HG03097 (cell line): ENCODE measurements around the gene STUB1.

Experiments
- ATAC-seq: cut with Tn5 transposase; IDR thresholded peaks from one replicate; pipeline ENCODE4 v1.9.1; 2021; ENCODE audit not compliant: unreplicated experiment, low FRiP score

STUB1 gene

GRCh38 chr16:692356-693108 is 12.3 kb downstream of the STUB1 start:
- no peak for ATAC-seq

- no peak for ATAC-seq
Observed at GRCh38 chr16:693364-693763, 13.2 kb downstream of the STUB1 start.

- no peak for ATAC-seq
Observed at GRCh38 chr16:693766-694165, 13.6 kb downstream of the STUB1 start.

GRCh38 chr16:694187-694862 is 14.1 kb downstream of the STUB1 start:
- ATAC-seq, result no peak

GRCh38 chr16:694863-695354 is 14.7 kb downstream of the STUB1 start:
- no peak for ATAC-seq

GRCh38 chr16:695355-696089 is 15.3 kb downstream of the STUB1 start:
- ATAC-seq, result no peak

GRCh38 chr16:698911-699671 is 18.9 kb downstream of the STUB1 start:
- no peak for ATAC-seq

GRCh38 chr16:700684-701584 is 20.7 kb downstream of the STUB1 start:
- no peak for ATAC-seq

GRCh38 chr16:702341-702740 is 22.1 kb downstream of the STUB1 start:
- ATAC-seq, result no peak

- no peak for ATAC-seq
Observed at GRCh38 chr16:703406-703805, 23.2 kb downstream of the STUB1 start.

- ATAC-seq, result no peak
Observed at GRCh38 chr16:704047-704446, 23.8 kb downstream of the STUB1 start.

GRCh38 chr16:704552-705380 is 24.6 kb downstream of the STUB1 start:
- ATAC-seq, result no peak

GRCh38 chr16:705431-706188 is 25.4 kb downstream of the STUB1 start, which contains the start of gene FBXL16:
Gene FBXL16, minus strand, starts transcription at chr16:705801. Its CDS starts 8,396 bp downstream, at chr16:697405.
- no peak for ATAC-seq

GRCh38 chr16:706189-707061 is 26.2 kb downstream of the STUB1 start:
- no peak for ATAC-seq

GRCh38 chr16:707062-707538 is 26.9 kb downstream of the STUB1 start:
- ATAC-seq, result no peak

GRCh38 chr16:708019-708418 is 27.8 kb downstream of the STUB1 start:
- ATAC-seq, result no peak

GRCh38 chr16:708959-709358 is 28.7 kb downstream of the STUB1 start:
- ATAC-seq, result no peak
